ENCODE data around the gene KCNK10. TPM values are rescaled to one million over a fixed set of nuclear protein-coding genes. Genes with fewer than 3 reads are reported as not detected.

Gene KCNK10
- total RNA-seq, 1 donor from 2014 or later: 1.4 TPM

GRCh38 chr14:88163731-88164255, 159.3 kb downstream of the KCNK10 start:
- no peaks in the 10 kb centered on the region for H3K4me1 Mint-ChIP-seq (ENCODE audit: unreplicated experiment)
- DNase-seq (ENCODE audit: extremely low spot score, unreplicated experiment): peak; percentile 51
- H3K36me3 Mint-ChIP-seq: no peaks in the 10 kb centered on the region
- H3K9me3 Mint-ChIP-seq: no peaks in the 10 kb centered on the region
- H3K27ac Mint-ChIP-seq: no peak overlapping the region
- TF ChIP-seq, protein P1, sequence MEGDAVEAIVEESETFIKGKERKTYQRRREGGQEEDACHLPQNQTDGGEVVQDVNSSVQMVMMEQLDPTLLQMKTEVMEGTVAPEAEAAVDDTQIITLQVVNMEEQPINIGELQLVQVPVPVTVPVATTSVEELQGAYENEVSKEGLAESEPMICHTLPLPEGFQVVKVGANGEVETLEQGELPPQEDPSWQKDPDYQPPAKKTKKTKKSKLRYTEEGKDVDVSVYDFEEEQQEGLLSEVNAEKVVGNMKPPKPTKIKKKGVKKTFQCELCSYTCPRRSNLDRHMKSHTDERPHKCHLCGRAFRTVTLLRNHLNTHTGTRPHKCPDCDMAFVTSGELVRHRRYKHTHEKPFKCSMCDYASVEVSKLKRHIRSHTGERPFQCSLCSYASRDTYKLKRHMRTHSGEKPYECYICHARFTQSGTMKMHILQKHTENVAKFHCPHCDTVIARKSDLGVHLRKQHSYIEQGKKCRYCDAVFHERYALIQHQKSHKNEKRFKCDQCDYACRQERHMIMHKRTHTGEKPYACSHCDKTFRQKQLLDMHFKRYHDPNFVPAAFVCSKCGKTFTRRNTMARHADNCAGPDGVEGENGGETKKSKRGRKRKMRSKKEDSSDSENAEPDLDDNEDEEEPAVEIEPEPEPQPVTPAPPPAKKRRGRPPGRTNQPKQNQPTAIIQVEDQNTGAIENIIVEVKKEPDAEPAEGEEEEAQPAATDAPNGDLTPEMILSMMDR (conservative IDR thresholded peaks at IDR 0.05): no peak
- no peak overlapping the region for H3K4me3 Mint-ChIP-seq
- peaks cover 27% of the 10 kb centered on the region for H3K27me3 Mint-ChIP-seq

DNA sequence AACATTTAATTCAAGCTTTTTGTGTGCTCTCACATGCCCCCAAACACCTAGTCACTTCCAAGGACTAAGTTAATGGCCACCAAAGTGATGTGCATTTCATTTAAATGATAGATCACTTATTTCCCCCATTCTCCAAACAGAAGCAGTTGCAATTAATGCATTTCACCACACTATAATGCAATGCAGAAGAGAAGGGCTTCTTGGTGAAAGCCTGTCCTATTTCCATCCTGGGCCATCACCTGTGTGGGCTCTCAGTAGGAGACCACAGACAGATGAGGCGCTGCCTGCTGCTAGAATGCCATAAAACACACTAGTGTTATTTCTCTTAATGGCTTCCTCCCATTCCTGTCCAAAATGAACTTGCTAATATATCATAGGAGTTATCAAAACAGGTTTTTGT, 166.9 kb downstream of the KCNK10 start:
- TF ChIP-seq, protein P1 (conservative IDR thresholded peaks at IDR 0.05): no peak
- Mint-ChIP-seq H3K4me3 (no peak overlapping the region), H3K27me3 (peaks cover 22% of the 10 kb centered on the region), H3K4me1 (ENCODE audit: unreplicated experiment) (no peaks in the 10 kb centered on the region), H3K9me3 (no peaks in the 10 kb centered on the region), H3K27ac (no peak overlapping the region), H3K36me3 (no peaks in the 10 kb centered on the region)
- DNase-seq (ENCODE audit: extremely low spot score, unreplicated experiment): peak; percentile 0

- H3K4me1 Mint-ChIP-seq (ENCODE audit: unreplicated experiment): no peaks in the 10 kb centered on the region
- H3K4me3 Mint-ChIP-seq: no peak overlapping the region
- DNase-seq (ENCODE audit: extremely low spot score, unreplicated experiment): no peak
- TF ChIP-seq, protein P1 (conservative IDR thresholded peaks at IDR 0.05): no peak
- H3K36me3 Mint-ChIP-seq: no peaks in the 10 kb centered on the region
- no peak overlapping the region for H3K27ac Mint-ChIP-seq
- H3K27me3 Mint-ChIP-seq: peaks cover 18% of the 10 kb centered on the region
- H3K9me3 Mint-ChIP-seq: no peaks in the 10 kb centered on the region
These were observed 168.1 kb downstream of the KCNK10 start for GRCh38 chr14:88154926-88155325.

GRCh38 chr14:88154321-88154720, 168.7 kb downstream of the KCNK10 start:
- TF ChIP-seq, protein P1 (conservative IDR thresholded peaks at IDR 0.05): no peak
- no peaks in the 10 kb centered on the region for H3K4me1 Mint-ChIP-seq (ENCODE audit: unreplicated experiment)
- H3K36me3 Mint-ChIP-seq: no peaks in the 10 kb centered on the region
- H3K4me3 Mint-ChIP-seq: no peak overlapping the region
- no peaks in the 10 kb centered on the region for H3K9me3 Mint-ChIP-seq
- peaks cover 13% of the 10 kb centered on the region for H3K27me3 Mint-ChIP-seq
- DNase-seq (ENCODE audit: extremely low spot score, unreplicated experiment): peak; percentile 31
- H3K27ac Mint-ChIP-seq: no peak overlapping the region

DNA sequence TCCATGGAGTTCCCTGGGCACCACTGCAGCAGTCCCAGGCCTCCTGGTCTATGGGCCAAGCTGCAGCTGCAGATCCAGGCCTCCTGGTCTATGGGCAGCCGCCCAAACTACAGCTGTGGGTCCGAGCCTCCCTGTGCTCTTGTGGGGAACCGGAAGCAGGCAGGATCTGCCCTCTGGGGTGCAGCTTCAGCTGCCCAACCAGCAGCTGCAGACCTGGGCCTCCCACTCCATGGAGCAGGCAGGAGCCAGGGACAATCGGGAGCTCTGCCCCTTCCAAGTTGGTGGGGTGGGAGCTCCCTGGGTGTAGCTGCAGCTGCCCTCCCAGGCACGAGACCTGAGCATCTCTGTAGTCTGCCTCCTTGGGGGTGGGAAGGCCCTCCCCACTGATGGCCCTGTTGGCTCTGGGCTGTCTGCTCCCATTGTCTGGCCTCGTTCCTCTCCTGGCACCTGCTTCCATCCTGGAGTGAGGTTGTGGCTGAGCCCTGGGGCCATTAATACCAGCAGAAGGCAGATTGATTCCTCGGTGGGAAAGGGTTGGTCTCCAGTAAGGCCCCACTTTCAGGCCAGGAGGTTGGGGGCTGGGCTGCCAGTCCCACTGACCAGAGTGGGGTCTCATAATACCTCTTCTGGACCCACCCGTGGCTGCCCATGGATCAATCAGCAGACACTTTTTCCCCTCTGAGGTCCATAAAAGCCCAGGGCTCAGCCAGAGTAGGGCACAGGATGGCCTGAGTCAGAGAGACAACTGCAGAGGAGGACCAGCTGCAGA, 176.0 kb downstream of the KCNK10 start:
- no peak for DNase-seq (ENCODE audit: extremely low spot score, unreplicated experiment)
- Mint-ChIP-seq H3K4me1 (ENCODE audit: unreplicated experiment) (no peaks in the 10 kb centered on the region), H3K27ac (no peak overlapping the region), H3K27me3 (peaks cover 18% of the 10 kb centered on the region), H3K4me3 (no peak overlapping the region), H3K36me3 (no peaks in the 10 kb centered on the region), H3K9me3 (no peaks in the 10 kb centered on the region)
- TF ChIP-seq, protein P1 (conservative IDR thresholded peaks at IDR 0.05): no peak
